ENCODE results near the gene MKX. TPM values are rescaled to one million over a fixed set of nuclear protein-coding genes. Genes with fewer than 3 reads are reported as not detected.

Gene MKX
- total RNA-seq, 2 experiments from 2014 or later = not detected

DNA sequence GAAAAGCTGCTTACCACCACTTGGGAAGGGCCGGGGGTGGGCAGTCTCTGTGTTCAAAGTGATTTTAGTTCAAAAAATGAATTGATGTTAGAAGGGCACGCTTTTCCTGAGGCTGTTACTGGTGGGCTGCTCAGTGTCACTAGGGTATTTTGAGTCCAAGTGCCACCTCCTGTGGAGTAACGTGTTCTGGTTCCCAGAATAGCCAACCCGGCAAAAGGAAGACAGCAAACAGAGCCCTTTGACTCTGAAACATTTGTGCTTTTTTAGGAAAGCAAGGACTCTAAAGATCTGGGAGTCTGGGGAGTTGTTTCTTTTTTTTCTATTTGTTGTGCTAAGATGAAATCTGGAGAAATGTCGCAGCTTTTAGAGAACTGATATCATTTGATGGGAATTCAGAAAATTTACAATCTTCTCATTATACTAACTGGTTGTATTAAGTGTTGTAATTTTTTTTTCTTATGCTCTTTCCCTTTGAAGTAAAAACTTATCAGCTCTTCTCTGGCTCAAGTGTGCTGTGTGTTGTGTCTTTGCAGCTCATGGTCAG is 66.2 kb downstream of the MKX start:
- ChIA-PET CTCF (ENCODE audit: unreplicated experiment) (interaction anchor here (0.6 kb wide), 1 partner anchor 1350 kb away, joined by 3 read pairs; no protein-coding TSS in a partner anchor), POLR2A (interaction anchor here (0.6 to 0.7 kb wide), 2 partner anchors 89 to 686 kb away, joined by 3 to 4 read pairs; no protein-coding TSS in a partner anchor)
- no peak overlapping the region for H3K4me3 ChIP-seq (ENCODE audit: low read depth, low read length, poor library complexity, severe bottlenecking)

GRCh38 chr10:27678166-27678565 is 67.5 kb downstream of the MKX start:
- H4K20me1 ChIP-seq (ENCODE audit: insufficient read depth, low read length) = no peaks in the 10 kb centered on the region
- POLR2A ChIA-PET = no interaction called here

More for the DNA sequence above, 66.2 kb downstream of the MKX start:
- Histone ChIP-seq H3K9me2 (ENCODE audit: insufficient read depth, low read length) (no peaks in the 10 kb centered on the region), H3K79me2 (ENCODE audit: insufficient read depth, low read depth, low read length) (no peaks in the 10 kb centered on the region), H3K4me1 (ENCODE audit: insufficient read depth, low read length, poor library complexity, severe bottlenecking) (no peaks in the 10 kb centered on the region), H2AFZ (ENCODE audit: low read length) (no peak overlapping the region), H4K20me1 (ENCODE audit: insufficient read depth, low read length) (no peaks in the 10 kb centered on the region), H3K27ac (ENCODE audit: low read depth, low read length, poor library complexity, severe bottlenecking) (no peak overlapping the region), H3K4me2 (ENCODE audit: low read length) (no peak overlapping the region), H3K36me3 (ENCODE audit: insufficient read depth, low read length) (no peaks in the 10 kb centered on the region), H3K9me3 (ENCODE audit: low read length) (no peaks in the 10 kb centered on the region)
- intact Hi-C loops (cut with micrococcal nuclease; ENCODE audit: unreplicated experiment) = no loop called here
- BruUV-seq (replicated peaks) = no TSS peak
- TF ChIP-seq, protein P1, sequence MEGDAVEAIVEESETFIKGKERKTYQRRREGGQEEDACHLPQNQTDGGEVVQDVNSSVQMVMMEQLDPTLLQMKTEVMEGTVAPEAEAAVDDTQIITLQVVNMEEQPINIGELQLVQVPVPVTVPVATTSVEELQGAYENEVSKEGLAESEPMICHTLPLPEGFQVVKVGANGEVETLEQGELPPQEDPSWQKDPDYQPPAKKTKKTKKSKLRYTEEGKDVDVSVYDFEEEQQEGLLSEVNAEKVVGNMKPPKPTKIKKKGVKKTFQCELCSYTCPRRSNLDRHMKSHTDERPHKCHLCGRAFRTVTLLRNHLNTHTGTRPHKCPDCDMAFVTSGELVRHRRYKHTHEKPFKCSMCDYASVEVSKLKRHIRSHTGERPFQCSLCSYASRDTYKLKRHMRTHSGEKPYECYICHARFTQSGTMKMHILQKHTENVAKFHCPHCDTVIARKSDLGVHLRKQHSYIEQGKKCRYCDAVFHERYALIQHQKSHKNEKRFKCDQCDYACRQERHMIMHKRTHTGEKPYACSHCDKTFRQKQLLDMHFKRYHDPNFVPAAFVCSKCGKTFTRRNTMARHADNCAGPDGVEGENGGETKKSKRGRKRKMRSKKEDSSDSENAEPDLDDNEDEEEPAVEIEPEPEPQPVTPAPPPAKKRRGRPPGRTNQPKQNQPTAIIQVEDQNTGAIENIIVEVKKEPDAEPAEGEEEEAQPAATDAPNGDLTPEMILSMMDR (conservative IDR thresholded peaks at IDR 0.05; ENCODE audit: low read length) = no peak
- TF ChIP-seq EZH2phosphoT487 (IDR thresholded peaks at IDR 0.05; ENCODE audit: borderline replicate concordance, low read depth, low read length) = no peak
- DNase-seq (ENCODE audit: low spot score) = no peak

DNA sequence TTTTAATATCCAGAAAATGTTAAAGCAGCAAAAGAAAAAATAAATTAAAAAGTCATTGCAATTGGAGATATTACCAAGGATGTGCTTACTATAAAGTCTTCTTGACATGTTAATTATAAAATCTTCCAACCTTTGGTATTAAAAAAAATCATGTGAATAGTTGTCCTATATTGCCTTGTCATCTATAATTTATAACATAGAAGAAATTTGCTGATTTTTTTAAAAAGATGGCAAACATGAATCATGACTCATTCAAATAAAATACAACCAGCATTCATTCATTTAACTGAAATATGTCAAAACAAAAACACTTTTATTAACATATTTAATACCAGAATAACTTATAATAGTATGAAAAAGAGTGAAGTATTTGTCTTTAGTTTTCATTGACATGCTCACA is 72.6 kb downstream of the MKX start:
- no peaks in the 10 kb centered on the region for H3K79me2 ChIP-seq (ENCODE audit: insufficient read depth, low read depth, low read length)
- no peak for TF ChIP-seq EZH2phosphoT487 (IDR thresholded peaks at IDR 0.05; ENCODE audit: borderline replicate concordance, low read depth, low read length)
- TF ChIP-seq, protein P1 (conservative IDR thresholded peaks at IDR 0.05; ENCODE audit: low read length) = no peak
- no peaks in the 10 kb centered on the region for H4K20me1 ChIP-seq (ENCODE audit: insufficient read depth, low read length)
- no peak overlapping the region for H3K4me3 ChIP-seq (ENCODE audit: low read depth, low read length, poor library complexity, severe bottlenecking)
- ChIA-PET POLR2A (no interaction called here), CTCF (ENCODE audit: unreplicated experiment) (no interaction called here)
- no TSS peak for BruUV-seq (replicated peaks)
- no peak overlapping the region for H3K4me2 ChIP-seq (ENCODE audit: low read length)
- no peaks in the 10 kb centered on the region for H3K4me1 ChIP-seq (ENCODE audit: insufficient read depth, low read length, poor library complexity, severe bottlenecking)
- intact Hi-C loops (cut with micrococcal nuclease; ENCODE audit: unreplicated experiment) = no loop called here
- no peaks in the 10 kb centered on the region for H3K9me2 ChIP-seq (ENCODE audit: insufficient read depth, low read length)
- H3K27ac ChIP-seq (ENCODE audit: low read depth, low read length, poor library complexity, severe bottlenecking) = no peak overlapping the region
- no peak for DNase-seq (ENCODE audit: low spot score)
- no peaks in the 10 kb centered on the region for H3K36me3 ChIP-seq (ENCODE audit: insufficient read depth, low read length)
- H2AFZ ChIP-seq (ENCODE audit: low read length) = no peak overlapping the region
- H3K9me3 ChIP-seq (ENCODE audit: low read length) = no peaks in the 10 kb centered on the region

More at GRCh38 chr10:27678166-27678565, 67.5 kb downstream of the MKX start:
- Histone ChIP-seq H3K79me2 (ENCODE audit: insufficient read depth, low read depth, low read length) (no peaks in the 10 kb centered on the region), H3K4me3 (ENCODE audit: low read depth, low read length, poor library complexity, severe bottlenecking) (no peak overlapping the region), H3K9me3 (ENCODE audit: low read length) (no peaks in the 10 kb centered on the region), H3K4me2 (ENCODE audit: low read length) (no peak overlapping the region), H3K36me3 (ENCODE audit: insufficient read depth, low read length) (no peaks in the 10 kb centered on the region), H2AFZ (ENCODE audit: low read length) (no peak overlapping the region), H3K4me1 (ENCODE audit: insufficient read depth, low read length, poor library complexity, severe bottlenecking) (no peaks in the 10 kb centered on the region), H3K27ac (ENCODE audit: low read depth, low read length, poor library complexity, severe bottlenecking) (no peak overlapping the region), H3K9me2 (ENCODE audit: insufficient read depth, low read length) (no peaks in the 10 kb centered on the region)
- intact Hi-C loops (cut with micrococcal nuclease; ENCODE audit: unreplicated experiment) = no loop called here
- no TSS peak for BruUV-seq (replicated peaks)
- TF ChIP-seq, protein P1 (conservative IDR thresholded peaks at IDR 0.05; ENCODE audit: low read length) = no peak
- no peak for TF ChIP-seq EZH2phosphoT487 (IDR thresholded peaks at IDR 0.05; ENCODE audit: borderline replicate concordance, low read depth, low read length)
- CTCF ChIA-PET (ENCODE audit: unreplicated experiment) = no interaction called here
- no peak for DNase-seq (ENCODE audit: low spot score)
